H1 (cell line): ENCODE results near the gene GGA3. TPM values are rescaled to one million over a fixed set of nuclear protein-coding genes. Genes with fewer than 3 reads are reported as not detected.

ENCODE experiments used
- CTCF ChIA-PET: fragments of 300-600 bp; sonication (Branson Sonifier 250); formaldehyde crosslinking; loops from one replicate; lab custom pipeline; 2021; ENCODE audit not compliant: partially characterized antibody; lab: Charles Lee
- POLR2A ChIA-PET: fragments of 300-600 bp; sonication (Branson Sonifier 250); formaldehyde crosslinking; loops from one replicate; lab custom pipeline; 2021; ENCODE audit warnings: inconsistent platforms; ENCODE audit not compliant: partially characterized antibody; lab: Charles Lee
- DNase-seq, 2 experiments: peaks; one replicate each; pipeline versions ENCODE4 v3.0.0 to v3.0.0-alpha.2; 2010 to 2022; ENCODE audit warnings: low spot score in 2 of 2, low read depth in 1 of 2, mixed read lengths in 1 of 2
- FAIRE-seq: peaks from 2 replicates; lab custom pipeline; 2011; peaks lifted over from hg19 to GRCh38; lab: Jason Lieb, UNC
- H2AFZ ChIP-seq: 2 replicates; pipeline ENCODE4 v1.8.1; 2012; ENCODE audit warnings: low read length, inconsistent platforms
- H2AK5ac ChIP-seq: 2 replicates; pipeline ENCODE4 v1.6.1; 2013; ENCODE audit warnings: low read depth, low read length
- H2BK120ac ChIP-seq: replicated peaks from 2 replicates; pipeline ENCODE3; 2013; ENCODE audit warnings: low read depth, low read length, inconsistent platforms
- H2BK12ac ChIP-seq: 2 replicates; pipeline ENCODE4 v1.6.1; 2013; ENCODE audit warnings: low read depth, low read length
- H2BK15ac ChIP-seq: 2 replicates; pipeline ENCODE4 v1.6.1; 2013; ENCODE audit warnings: low read length
- H2BK20ac ChIP-seq: 2 replicates; pipeline ENCODE4 v1.6.1; 2013; ENCODE audit warnings: low read length
- H2BK5ac ChIP-seq: 2 replicates; pipeline ENCODE4 v1.6.1; 2013; ENCODE audit warnings: low read depth, low read length
- H3K14ac ChIP-seq: 2 replicates; pipeline ENCODE4 v1.6.1; 2013; ENCODE audit warnings: inconsistent platforms; ENCODE audit not compliant: insufficient read length
- H3K18ac ChIP-seq: 2 replicates; pipeline ENCODE4 v1.6.1; 2013; ENCODE audit warnings: low read length; ENCODE audit errors: extremely low read depth
- H3K23ac ChIP-seq: 2 replicates; pipeline ENCODE4 v1.6.1; 2013; ENCODE audit warnings: inconsistent platforms; ENCODE audit not compliant: insufficient read length
- H3K23me2 ChIP-seq: 2 replicates; pipeline ENCODE4 v1.6.1; 2013; ENCODE audit warnings: low read depth, low read length
- H3K27ac ChIP-seq: 2 replicates; pipeline ENCODE4 v1.6.1; 2011; ENCODE audit warnings: low read depth, low read length, inconsistent platforms
- H3K27me3 ChIP-seq, 4 experiments: replicated peaks in 1 of 4; 1 replicate in 1 of 4; 2 replicates in 3 of 4; pipeline versions ENCODE4 v1.6.1 to v1.8.1; 2011 to 2013; ENCODE audit warnings: low read length in 3 of 4, mild to moderate bottlenecking in 3 of 4, inconsistent platforms in 2 of 4, mixed read lengths in 2 of 4, moderate library complexity in 1 of 4; ENCODE audit not compliant: control insufficient read depth in 3 of 4, insufficient read depth in 3 of 4; ENCODE audit errors: extremely low read depth in 1 of 4
- H3K36me3 ChIP-seq, 4 experiments: 2 replicates each; pipeline versions ENCODE4 v1.6.1 to v1.8.1; 2011 to 2013; ENCODE audit warnings: mild to moderate bottlenecking in 4 of 4, low read length in 3 of 4, moderate library complexity in 2 of 4, control low read depth in 1 of 4, inconsistent platforms in 1 of 4; ENCODE audit not compliant: insufficient read depth in 4 of 4, control insufficient read depth in 2 of 4
- H3K4ac ChIP-seq: replicated peaks from 2 replicates; pipeline ENCODE3; 2013; ENCODE audit warnings: low read length, low read depth, mixed read lengths, inconsistent platforms; ENCODE audit not compliant: insufficient read length
- H3K4me1 ChIP-seq, 4 experiments: replicated peaks in 1 of 4; 1 replicate in 1 of 4; 2 replicates in 3 of 4; pipeline versions ENCODE4 v1.6.1 to v1.8.1; 2011 to 2013; ENCODE audit warnings: low read length in 3 of 4, inconsistent platforms in 2 of 4, mixed read lengths in 1 of 4; ENCODE audit not compliant: insufficient read depth in 4 of 4, control insufficient read depth in 3 of 4
- H3K4me2 ChIP-seq, 2 experiments: 2 replicates each; pipeline versions ENCODE4 v1.6.1 to v1.8.1; 2011 to 2013; ENCODE audit warnings: low read depth in 2 of 2, low read length in 2 of 2, control low read depth in 1 of 2, inconsistent platforms in 1 of 2, mild to moderate bottlenecking in 1 of 2; ENCODE audit not compliant: insufficient read depth in 1 of 2
- H3K4me3 ChIP-seq, 4 experiments: fragments of 200-600, 300-600 bp in 1 of 4; sonication (generic), shearing (Covaris generic), sonication (Bioruptor Twin) in 1 of 4; 2 replicates each; pipeline versions ENCODE4 v1.5.1 to v1.8.1; 2011 to 2016; ENCODE audit warnings: low read length in 4 of 4, low read depth in 3 of 4, control low read depth in 2 of 4, inconsistent platforms in 2 of 4, mild to moderate bottlenecking in 2 of 4, mixed read lengths in 1 of 4, moderate library complexity in 1 of 4; ENCODE audit not compliant: insufficient read depth in 2 of 4; ENCODE audit errors: extremely low read depth in 1 of 4
- H3K56ac ChIP-seq: replicated peaks from 2 replicates; pipeline ENCODE3; 2013; ENCODE audit warnings: low read depth, mild to moderate bottlenecking, mixed read lengths, low read length, inconsistent platforms; ENCODE audit not compliant: insufficient read length
- H3K79me1 ChIP-seq: 2 replicates; pipeline ENCODE4 v1.6.1; 2013; ENCODE audit warnings: low read depth, low read length, control low read depth
- H3K79me2 ChIP-seq, 2 experiments: 2 replicates each; pipeline versions ENCODE4 v1.6.1 to v1.8.1; 2012 to 2013; ENCODE audit warnings: low read length in 2 of 2, mild to moderate bottlenecking in 2 of 2, inconsistent platforms in 1 of 2; ENCODE audit not compliant: insufficient read depth in 2 of 2, control insufficient read depth in 1 of 2
- H3K9ac ChIP-seq, 4 experiments: replicated peaks in 1 of 4; 1 replicate in 1 of 4; 2 replicates in 3 of 4; pipeline versions ENCODE4 v1.6.1 to v1.8.1; 2011 to 2013; ENCODE audit warnings: low read depth in 3 of 4, low read length in 3 of 4, control low read depth in 2 of 4, mild to moderate bottlenecking in 2 of 4, moderate library complexity in 2 of 4, inconsistent platforms in 1 of 4; ENCODE audit errors: extremely low read depth in 1 of 4
- H3K9me3 ChIP-seq, 2 experiments: 2 replicates each; pipeline versions ENCODE4 v1.6.1 to v1.8.1; 2012 to 2013; ENCODE audit warnings: mild to moderate bottlenecking in 2 of 2, moderate library complexity in 2 of 2, control low read depth in 1 of 2, inconsistent platforms in 1 of 2, low read depth in 1 of 2, low read length in 1 of 2, mixed read lengths in 1 of 2; ENCODE audit not compliant: insufficient read depth in 2 of 2
- H4K20me1 ChIP-seq, 2 experiments: replicated peaks in 1 of 2; 2 replicates each; pipeline versions ENCODE3 to v1.8.1; 2011 to 2013; ENCODE audit warnings: inconsistent platforms in 2 of 2, low read length in 2 of 2, mild to moderate bottlenecking in 1 of 2; ENCODE audit not compliant: insufficient read depth in 2 of 2, control insufficient read depth in 1 of 2
- H4K5ac ChIP-seq: 2 replicates; pipeline ENCODE4 v1.6.1; 2013; ENCODE audit warnings: low read length, low read depth, mixed read lengths, inconsistent platforms; ENCODE audit not compliant: insufficient read length
- H4K8ac ChIP-seq: 2 replicates; pipeline ENCODE4 v1.8.0; 2013; ENCODE audit warnings: mild to moderate bottlenecking, moderate library complexity, low read length, inconsistent platforms; ENCODE audit not compliant: insufficient read depth; ENCODE audit errors: extremely low read depth
- H4K91ac ChIP-seq: replicated peaks from 2 replicates; pipeline ENCODE3; 2013; ENCODE audit warnings: low read length, mixed read lengths, inconsistent platforms; ENCODE audit not compliant: insufficient read length
- GABPA ChIP-seq: IDR thresholded peaks from 2 replicates; pipeline ENCODE4 v1.6.1; 2011; ENCODE audit warnings: mild to moderate bottlenecking, low read length, moderate library complexity, borderline replicate concordance; ENCODE audit not compliant: insufficient read depth
- NANOG ChIP-seq: IDR thresholded peaks from 2 replicates; pipeline ENCODE4 v1.6.1; 2011; ENCODE audit warnings: low read length, low read depth, mild to moderate bottlenecking, inconsistent platforms; ENCODE audit not compliant: insufficient read depth, poor library complexity, severe bottlenecking
- TAF7 ChIP-seq: optimal IDR thresholded peaks from 2 replicates; pipeline ENCODE3; 2011; ENCODE audit warnings: low read depth, mild to moderate bottlenecking, inconsistent platforms, low read length, moderate library complexity, borderline replicate concordance
- WGBS, 2 experiments: shearing (Covaris generic) in 1 of 2; methylation state at CpG; one replicate each; pipeline versions ENCODE4 v1.1.6 to v1.1.7; 2013 to 2015; ENCODE audit warnings: low lambda C conversion rate in 2 of 2, mixed read lengths in 2 of 2, inconsistent platforms in 1 of 2, low coverage in 1 of 2, missing lambda C conversion rate in 1 of 2; ENCODE audit not compliant: insufficient replicate concordance in 2 of 2, insufficient coverage in 1 of 2, insufficient read length in 1 of 2; ENCODE audit errors: extremely low coverage in 1 of 2, missing lambda C conversion rate in 1 of 2; 5-methylcytosine and 5-hydroxymethylcytosine counted together
- polyA plus RNA-seq, 7 experiments: library from polyadenylated mRNA; depleted of rRNA in 3 of 7; stranded (reverse) in 5 of 7; unstranded in 2 of 7; fragments of >200 nt in 5 of 7; fragments of 200-250 nt in 2 of 7; gene quantifications; 1 replicate in 5 of 7; 2 replicates in 1 of 7; 4 replicates in 1 of 7; pipeline versions ENCODE4 v1.2.1 to v1.2.3, GENCODE V29; 2011 to 2013; ENCODE audit warnings: missing spikeins in 2 of 7, mixed read lengths in 2 of 7
- total RNA-seq: library from RNA; stranded (reverse); fragmentation: NEBNext Ultra II Directional; extraction: Animal tissue kit (Norgen Biotek cat#: 25700); gene quantifications from 2 replicates; pipeline ENCODE4 v1.2.1, GENCODE V29; 2021
- TF ChIP-seq, protein P1 (sequence below): IDR thresholded peaks from 2 replicates; pipeline ENCODE4 v1.6.1; 2011; ENCODE audit warnings: low read depth, mild to moderate bottlenecking, low read length; ENCODE audit not compliant: insufficient read depth
- TF ChIP-seq, protein P2 (sequence below): IDR thresholded peaks from 2 replicates; pipeline ENCODE4 v1.6.1; 2012; ENCODE audit warnings: low read length, inconsistent platforms
- TF ChIP-seq, protein P3 (sequence below): IDR thresholded peaks from 2 replicates; pipeline ENCODE4 v1.6.1; 2011; ENCODE audit warnings: low read length, improper control_type of control experiment

Gene GGA3
- total and polyA plus RNA-seq, 2 of the 8 experiments (the other 6 are each of a cell fraction or from before 2014, with no cell fraction given): 40.6 to 60.0 TPM

DNA sequence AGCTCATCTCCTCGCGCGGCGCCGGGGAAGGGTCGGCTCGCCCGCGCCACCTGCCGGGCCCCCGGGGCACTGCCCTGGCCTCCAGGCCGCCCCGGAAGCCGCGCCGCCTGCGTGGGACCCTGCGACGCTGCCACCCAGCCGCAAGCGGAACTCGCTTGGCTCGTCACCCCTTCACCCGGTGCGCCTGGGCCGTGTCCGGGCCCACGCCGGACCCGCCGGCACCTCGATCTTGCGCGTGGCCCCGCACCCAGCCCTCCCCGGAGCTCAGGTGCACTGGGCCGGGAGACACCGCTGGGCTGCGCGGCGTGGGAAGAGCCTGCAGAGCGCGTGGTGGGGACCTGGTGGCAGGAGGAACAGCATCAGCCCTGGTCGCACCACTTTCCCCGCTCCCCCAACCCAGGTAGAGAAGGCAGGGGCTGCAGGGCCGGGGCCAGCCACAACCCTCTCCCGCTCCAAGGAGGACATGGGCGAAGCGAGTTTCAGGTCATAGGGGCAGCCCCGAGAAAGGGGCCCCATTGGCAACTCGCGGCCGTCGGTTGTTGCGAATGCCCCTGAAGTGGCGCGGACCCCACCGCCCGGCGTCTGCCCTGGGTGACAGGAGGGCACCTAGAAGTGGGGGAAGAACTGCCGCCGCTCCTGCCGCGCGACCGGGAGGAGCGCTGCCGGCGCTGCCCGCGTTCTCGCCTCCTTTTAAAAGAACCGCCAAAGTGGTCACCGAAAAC is 10.0 kb upstream of the GGA3 start:
- Histone ChIP-seq H4K91ac (no peak overlapping the region), H2BK20ac (no peak overlapping the region), H2BK12ac (no peak overlapping the region), H3K4ac (peak overlapping the region; percentile 59), H3K79me2 (no peaks in the 10 kb centered on the region), H3K9me3 (no peaks in the 10 kb centered on the region), H3K18ac (peak overlapping the region; percentile 93), H3K4me3 (peak overlapping the region; percentile 84 to 91 (median 87)), H2AFZ (peak overlapping the region; percentile 43; the same call in 1 of the 2 replicates), H3K9ac (peak overlapping the region; percentile 25 to 90 (median 61); a peak in 5 of 7 replicates), H4K5ac (peak overlapping the region; percentile 61), H3K23me2 (peaks cover 15% of the 10 kb centered on the region), H2BK5ac (no peak overlapping the region; the same call in 1 of the 2 replicates), H2BK120ac (no peak overlapping the region), H2BK15ac (no peak overlapping the region; the same call in 1 of the 2 replicates), H3K79me1 (no peaks in the 10 kb centered on the region), H3K4me2 (peak overlapping the region; percentile 70 to 95), H3K14ac (peak overlapping the region; percentile 67), H2AK5ac (no peak overlapping the region), H3K23ac (no peak overlapping the region), H3K27ac (0 out of 2 replicates have a peak overlapping the region, but pooled peaks have one; percentile 11), H4K8ac (peak overlapping the region; percentile 84), H3K27me3 (no peaks in the 10 kb centered on the region), H3K4me1 (peaks cover 0 to 9% (median 7%) of the 10 kb centered on the region in 4 experiments; a peak in 4 of 7 replicates), H3K36me3 (peaks cover 0 to 12% (median 5%) of the 10 kb centered on the region in 4 experiments; a peak in 6 of 8 replicates), H4K20me1 (peaks cover 4 to 6% of the 10 kb centered on the region in 2 experiments), H3K56ac (peak overlapping the region; percentile 46)
- POLR2A ChIA-PET: interaction anchor here (0.6 to 6.7 kb wide), 20 partner anchors 8 to 1312 kb away, joined by 3 to 62 read pairs (median 4); partner anchors contain the start of genes GGA3, GRB2, MRPS7 and SLC25A19
- DNase-seq (peak in 1 of 2 experiments; percentile 88), FAIRE-seq (no peak)
- 2% methylated on average over 36 of the region's 74 CpGs; no CpG with 5 or more reads in 1 of the 2 experiments for WGBS, 2 experiments
- CTCF ChIA-PET: interaction anchor here (0.6 to 21.2 kb wide), 44 partner anchors 8 to 635 kb away, joined by 3 to 369 read pairs (median 4); partner anchors contain the start of genes GGA3, GRB2, MRPS7 and NT5C
- TF ChIP-seq NANOG: no peak
- no peak for TF ChIP-seq TAF7
- TF ChIP-seq, protein P1, sequence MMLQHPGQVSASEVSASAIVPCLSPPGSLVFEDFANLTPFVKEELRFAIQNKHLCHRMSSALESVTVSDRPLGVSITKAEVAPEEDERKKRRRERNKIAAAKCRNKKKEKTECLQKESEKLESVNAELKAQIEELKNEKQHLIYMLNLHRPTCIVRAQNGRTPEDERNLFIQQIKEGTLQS: peak; percentile 88; the same call in 1 of the 2 replicates
- TF ChIP-seq, protein P2, sequence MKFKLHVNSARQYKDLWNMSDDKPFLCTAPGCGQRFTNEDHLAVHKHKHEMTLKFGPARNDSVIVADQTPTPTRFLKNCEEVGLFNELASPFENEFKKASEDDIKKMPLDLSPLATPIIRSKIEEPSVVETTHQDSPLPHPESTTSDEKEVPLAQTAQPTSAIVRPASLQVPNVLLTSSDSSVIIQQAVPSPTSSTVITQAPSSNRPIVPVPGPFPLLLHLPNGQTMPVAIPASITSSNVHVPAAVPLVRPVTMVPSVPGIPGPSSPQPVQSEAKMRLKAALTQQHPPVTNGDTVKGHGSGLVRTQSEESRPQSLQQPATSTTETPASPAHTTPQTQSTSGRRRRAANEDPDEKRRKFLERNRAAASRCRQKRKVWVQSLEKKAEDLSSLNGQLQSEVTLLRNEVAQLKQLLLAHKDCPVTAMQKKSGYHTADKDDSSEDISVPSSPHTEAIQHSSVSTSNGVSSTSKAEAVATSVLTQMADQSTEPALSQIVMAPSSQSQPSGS: no peak
- TF ChIP-seq, protein P3, sequence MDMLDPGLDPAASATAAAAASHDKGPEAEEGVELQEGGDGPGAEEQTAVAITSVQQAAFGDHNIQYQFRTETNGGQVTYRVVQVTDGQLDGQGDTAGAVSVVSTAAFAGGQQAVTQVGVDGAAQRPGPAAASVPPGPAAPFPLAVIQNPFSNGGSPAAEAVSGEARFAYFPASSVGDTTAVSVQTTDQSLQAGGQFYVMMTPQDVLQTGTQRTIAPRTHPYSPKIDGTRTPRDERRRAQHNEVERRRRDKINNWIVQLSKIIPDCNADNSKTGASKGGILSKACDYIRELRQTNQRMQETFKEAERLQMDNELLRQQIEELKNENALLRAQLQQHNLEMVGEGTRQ: no peak
- TF ChIP-seq GABPA: no peak
